MCF 10A (cell line): Measurements from ENCODE around the gene DCDC2B. TPM values are rescaled to one million over a fixed set of nuclear protein-coding genes. Genes with fewer than 3 reads are reported as not detected.

Source experiments
- BruUV-seq: library from RNA; stranded (reverse); fragments of 400-500 nt; replicated peaks from 2 replicates; lab custom pipeline; 2021; lab: Mats Ljungman, UMichigan
- CTCF ChIA-PET: fragments of 300-600 bp; sonication (Branson Sonifier 250); formaldehyde crosslinking; extraction: SDS; loops from one replicate; lab custom pipeline; 2021; ENCODE audit warnings: antibody characterized with exemption, inconsistent platforms; lab: Yijun Ruan, JAX
- POLR2A ChIA-PET: fragments of 300-600, 350-650 bp; sonication (Branson Sonifier 250); formaldehyde crosslinking; extraction: SDS; loops from one replicate; lab custom pipeline; 2020; ENCODE audit warnings: antibody characterized with exemption, inconsistent platforms; lab: Yijun Ruan, JAX
- DNase-seq: peaks from one replicate; pipeline ENCODE4 v3.0.0-alpha.2; 2018; ENCODE audit not compliant: unreplicated experiment
- H3K27ac Mint-ChIP-seq: one replicate; pipeline ENCODE4 v1.8.0; 2022; ENCODE audit warnings: mild to moderate bottlenecking, low read depth, mixed read lengths; ENCODE audit not compliant: unreplicated experiment
- H3K27me3 Mint-ChIP-seq: one replicate; pipeline ENCODE4 v1.8.0; 2022; ENCODE audit warnings: mixed read lengths; ENCODE audit not compliant: insufficient read depth, unreplicated experiment
- H3K36me3 Mint-ChIP-seq: one replicate; pipeline ENCODE4 v1.8.0; 2022; ENCODE audit warnings: mild to moderate bottlenecking, moderate library complexity, mixed read lengths; ENCODE audit not compliant: insufficient read depth, unreplicated experiment
- H3K4me1 Mint-ChIP-seq: one replicate; pipeline ENCODE4 v1.8.0; 2022; ENCODE audit warnings: mixed read lengths; ENCODE audit not compliant: insufficient read depth, unreplicated experiment
- H3K4me3 Mint-ChIP-seq: one replicate; pipeline ENCODE4 v1.8.0; 2022; ENCODE audit warnings: mild to moderate bottlenecking, moderate library complexity, mixed read lengths; ENCODE audit not compliant: unreplicated experiment
- H3K9me3 Mint-ChIP-seq: one replicate; pipeline ENCODE4 v1.8.0; 2022; ENCODE audit warnings: mixed read lengths; ENCODE audit not compliant: unreplicated experiment
- CTCF ChIP-seq: fragments of 200-600 bp; IDR thresholded peaks from one replicate; pipeline ENCODE4 v1.8.0; 2022; ENCODE audit warnings: antibody characterized with exemption, mild to moderate bottlenecking; ENCODE audit not compliant: unreplicated experiment
- intact Hi-C: fragments of 100-400 bp; cut with micrococcal nuclease; formaldehyde crosslinking; loops from 2 replicates; pipeline ENCODE4 v1.14.1; 2022
- total RNA-seq: library from RNA; stranded (reverse); gene quantifications from 2 replicates; pipeline ENCODE4 v1.2.3, GENCODE V29; 2022

Gene DCDC2B
- total RNA-seq, 1 experiment from 2014 or later, result not detected

GRCh38 chr1:32205401-32206370 lies 3.2 kb upstream of the DCDC2B start, which contains the start of gene IQCC:
TSS of gene IQCC (plus strand) at chr1:32205671. CDS start at chr1:32205682, 11 bp downstream.
- no peaks in the 10 kb centered on the region for H3K9me3 Mint-ChIP-seq
- TSS peak; percentile 60 for BruUV-seq
- H3K4me1 Mint-ChIP-seq, result peaks cover 15% of the 10 kb centered on the region
- no peak for TF ChIP-seq CTCF
- H3K27me3 Mint-ChIP-seq, result no peaks in the 10 kb centered on the region
- H3K36me3 Mint-ChIP-seq, result peaks cover 23% of the 10 kb centered on the region
- H3K27ac Mint-ChIP-seq, result peak within 1 kb of the TSS; percentile 95
- peak within 1 kb of the TSS; percentile 78 for H3K4me3 Mint-ChIP-seq
- DNase-seq, result peak; percentile 83
- CTCF ChIA-PET, result interaction anchor here (0.5 to 2.3 kb wide), 5 partner anchors 8 to 170 kb away, joined by 3 to 12 read pairs (median 4); no protein-coding TSS in a partner anchor
- intact Hi-C loops, result no loop called here
- POLR2A ChIA-PET, result interaction anchor here (0.6 to 3.0 kb wide), 18 partner anchors 8 to 191 kb away, joined by 3 to 19 read pairs (median 4); partner anchors contain the start of genes EIF3I, KPNA6, TMEM234 and TXLNA

- no peak for TF ChIP-seq CTCF
- intact Hi-C loops, result no loop called here
- H3K9me3 Mint-ChIP-seq, result no peaks in the 10 kb centered on the region
- H3K27ac Mint-ChIP-seq, result peak overlapping the region; percentile 70
- ChIA-PET POLR2A (interaction anchor here (0.9 kb wide), 1 partner anchor 8 kb away, joined by 3 read pairs; the partner anchor contains the start of gene CCDC28B), CTCF (no interaction called here)
- BruUV-seq, result no TSS peak
- peaks cover 10% of the 10 kb centered on the region for H3K4me1 Mint-ChIP-seq
- no peak overlapping the region for H3K4me3 Mint-ChIP-seq
- peaks cover 23% of the 10 kb centered on the region for H3K36me3 Mint-ChIP-seq
- no peaks in the 10 kb centered on the region for H3K27me3 Mint-ChIP-seq
- DNase-seq, result no peak
Observed at GRCh38 chr1:32208469-32208868, 420 bp upstream of the DCDC2B start.

GRCh38 chr1:32215629-32216480 lies 7.0 kb downstream of the DCDC2B start:
- DNase-seq, result peak; percentile 75
- peak; percentile 79 for TF ChIP-seq CTCF
- intact Hi-C loops, result loop anchor here (1.0 to 5.0 kb wide), 4 partner anchors 75 to 198 kb away; partner anchors contain the start of gene BSDC1
- POLR2A ChIA-PET, result interaction anchor here (0.6 to 2.3 kb wide), 14 partner anchors 10 to 178 kb away, joined by 3 to 19 read pairs (median 4); partner anchors contain the start of genes BSDC1, CCDC28B, IQCC and TXLNA
- Mint-ChIP-seq H3K4me1 (peaks cover 1% of the 10 kb centered on the region), H3K27ac (peak overlapping the region; percentile 54), H3K4me3 (no peak overlapping the region), H3K27me3 (no peaks in the 10 kb centered on the region), H3K9me3 (no peaks in the 10 kb centered on the region), H3K36me3 (peaks cover 43% of the 10 kb centered on the region)
- CTCF ChIA-PET, result interaction anchor here (0.5 to 3.1 kb wide), 40 partner anchors 8 to 759 kb away, joined by 3 to 24 read pairs (median 4); partner anchors contain the start of genes BSDC1, CCDC28B, HDAC1 and IQCC
- no TSS peak for BruUV-seq
